NCI-H345 treated with DMSO at 0.1 percent for 48 hours (cell line): ENCODE measurements around the gene GRB10.

Experiments used
- DNase-seq: peaks from one replicate; lab custom pipeline; 2025; ENCODE audit not compliant: unreplicated experiment; lab: John Stamatoyannopoulos, UW

GRB10 gene

GRCh38 chr7:50782375-50783208, at the start of gene GRB10:
Gene GRB10, minus strand, starts transcription at chr7:50782896. Its CDS starts 50,574 bp downstream, at chr7:50732322.
- DNase-seq, result no peak

- DNase-seq, result no peak
Measured at GRCh38 chr7:50828801-50829200, 46.1 kb upstream of the GRB10 start.

DNA sequence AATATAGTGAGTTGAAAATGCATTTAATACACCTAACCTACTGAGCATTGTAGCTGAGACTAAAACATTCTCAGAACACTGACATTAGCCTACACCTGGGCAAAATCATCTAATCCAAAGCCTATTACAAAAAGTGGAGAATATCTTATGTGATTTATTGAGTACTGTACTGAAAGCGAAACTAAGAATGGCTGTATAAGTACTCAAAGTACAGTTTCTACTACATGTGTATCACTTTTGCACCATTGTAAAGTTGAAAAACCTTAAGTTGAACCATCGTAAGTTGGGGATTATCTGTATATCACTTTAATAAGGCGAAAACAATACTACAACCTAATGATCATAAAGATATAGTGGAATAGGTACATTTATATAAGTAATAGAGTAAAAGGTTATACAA, 45.4 kb upstream of the GRB10 start:
- no peak for DNase-seq

DNA sequence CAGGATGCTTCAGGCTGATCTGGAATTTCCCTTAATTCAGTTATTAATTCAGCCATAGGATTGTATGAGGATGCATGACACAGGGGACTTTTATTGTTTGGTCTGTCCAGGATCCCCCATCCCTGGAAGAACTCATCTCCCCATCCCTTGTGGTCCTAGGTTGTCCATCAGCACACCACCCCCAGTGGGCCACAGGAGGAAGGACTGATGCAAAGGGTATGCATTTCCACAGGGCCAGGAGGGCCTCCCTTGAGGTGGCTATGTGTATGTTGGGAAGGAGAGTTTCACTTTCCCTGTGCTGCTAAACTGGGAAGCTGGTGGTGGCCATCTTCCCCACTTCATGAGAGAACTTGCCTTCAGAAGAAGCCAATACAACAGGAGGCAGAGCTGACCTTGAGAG, 44.6 kb upstream of the GRB10 start:
- no peak for DNase-seq

GRCh38 chr7:50826371-50827172, 43.9 kb upstream of the GRB10 start:
- no peak for DNase-seq

- DNase-seq, result no peak
Measured at GRCh38 chr7:50825465-50825864, 42.8 kb upstream of the GRB10 start.

GRCh38 chr7:50824882-50825281, 42.2 kb upstream of the GRB10 start:
- no peak for DNase-seq

DNA sequence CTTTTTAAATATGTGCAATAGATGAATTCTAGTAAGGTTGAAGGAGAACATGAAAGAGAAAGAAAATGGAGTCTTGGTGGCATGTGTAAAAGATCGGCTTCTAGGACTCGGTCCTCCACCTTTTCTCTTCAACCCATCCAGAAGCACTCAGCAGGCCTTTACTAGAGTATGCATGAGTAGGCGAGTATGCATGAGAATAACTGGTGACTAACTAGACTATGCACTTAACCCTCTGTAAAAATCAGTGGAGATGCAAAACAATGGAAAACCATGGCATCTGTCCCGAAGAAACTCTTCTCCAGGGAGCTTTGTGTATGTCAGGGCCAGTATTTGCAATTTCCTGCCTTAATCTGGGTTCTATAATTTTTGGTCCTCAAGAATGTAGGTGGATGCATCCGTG, 40.0 kb upstream of the GRB10 start:
- no peak for DNase-seq

DNA sequence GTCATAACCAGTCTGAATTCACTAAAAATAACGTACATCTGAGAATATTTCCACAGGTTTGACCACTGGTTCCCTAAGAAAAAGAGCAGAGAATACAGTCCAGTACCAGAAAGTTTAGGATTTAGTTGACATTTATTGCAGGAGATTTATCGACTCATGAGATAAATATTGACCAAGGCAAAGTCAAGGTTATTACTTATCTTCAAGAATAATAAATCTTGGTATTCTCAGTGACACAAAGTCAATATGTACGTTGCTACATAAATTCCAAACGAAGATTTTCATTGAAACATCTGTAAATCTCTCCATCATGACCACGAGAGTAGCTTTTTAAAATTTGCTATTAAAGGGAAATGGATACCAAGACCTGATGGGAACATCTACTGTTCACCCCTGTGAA, 39.4 kb upstream of the GRB10 start:
- DNase-seq, result no peak

GRCh38 chr7:50821457-50822008, 38.8 kb upstream of the GRB10 start:
- no peak for DNase-seq

DNA sequence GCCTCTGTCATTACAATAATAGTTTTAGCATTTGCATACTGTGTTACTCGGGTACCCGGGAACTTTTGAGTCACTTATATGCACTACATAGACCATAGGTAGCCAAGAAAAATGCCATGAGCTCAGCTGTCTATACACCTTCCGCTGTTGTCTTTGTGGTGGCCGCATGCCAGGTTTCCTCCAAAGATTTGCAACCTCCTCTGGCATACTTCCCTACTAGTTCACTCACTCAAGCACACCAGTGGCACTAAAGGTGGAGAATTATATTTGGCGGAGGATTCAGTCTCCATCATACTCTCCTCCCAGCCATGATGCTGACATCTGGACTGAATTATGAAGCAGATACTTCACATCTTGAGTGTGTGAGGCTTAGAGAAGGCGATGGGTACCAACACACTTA, 35.6 kb upstream of the GRB10 start:
- no peak for DNase-seq

GRCh38 chr7:50817561-50817960, 34.9 kb upstream of the GRB10 start:
- no peak for DNase-seq

DNA sequence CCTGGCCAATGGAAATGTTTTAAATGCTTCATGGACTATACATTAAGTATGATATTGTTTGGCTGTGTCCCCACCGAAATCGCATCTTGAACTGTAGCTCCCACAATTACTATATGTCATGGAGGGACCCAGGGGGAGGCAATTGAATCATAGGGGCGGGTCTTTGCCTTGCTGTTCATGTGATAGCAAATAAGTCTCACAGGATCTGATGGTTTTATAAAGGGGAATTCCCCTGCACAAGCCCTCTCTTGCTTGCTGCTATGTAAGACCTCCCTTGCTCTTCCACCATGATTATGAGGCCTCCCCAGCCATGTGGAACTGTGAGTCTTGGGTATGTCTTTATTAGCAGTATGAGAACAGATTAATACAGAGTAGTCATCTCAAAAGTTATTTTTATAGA, 32.4 kb upstream of the GRB10 start:
- no peak for DNase-seq

- no peak for DNase-seq
Measured at GRCh38 chr7:50814166-50814565, 31.5 kb upstream of the GRB10 start.

- no peak for DNase-seq
Measured at GRCh38 chr7:50812841-50813475, 30.3 kb upstream of the GRB10 start.

GRCh38 chr7:50812094-50812493, 29.4 kb upstream of the GRB10 start:
- DNase-seq, result no peak

- no peak for DNase-seq
Measured at GRCh38 chr7:50808282-50808888, 25.7 kb upstream of the GRB10 start.

GRCh38 chr7:50807026-50807730, 24.5 kb upstream of the GRB10 start:
- no peak for DNase-seq

- no peak for DNase-seq
Measured at GRCh38 chr7:50806143-50806542, 23.4 kb upstream of the GRB10 start.

DNA sequence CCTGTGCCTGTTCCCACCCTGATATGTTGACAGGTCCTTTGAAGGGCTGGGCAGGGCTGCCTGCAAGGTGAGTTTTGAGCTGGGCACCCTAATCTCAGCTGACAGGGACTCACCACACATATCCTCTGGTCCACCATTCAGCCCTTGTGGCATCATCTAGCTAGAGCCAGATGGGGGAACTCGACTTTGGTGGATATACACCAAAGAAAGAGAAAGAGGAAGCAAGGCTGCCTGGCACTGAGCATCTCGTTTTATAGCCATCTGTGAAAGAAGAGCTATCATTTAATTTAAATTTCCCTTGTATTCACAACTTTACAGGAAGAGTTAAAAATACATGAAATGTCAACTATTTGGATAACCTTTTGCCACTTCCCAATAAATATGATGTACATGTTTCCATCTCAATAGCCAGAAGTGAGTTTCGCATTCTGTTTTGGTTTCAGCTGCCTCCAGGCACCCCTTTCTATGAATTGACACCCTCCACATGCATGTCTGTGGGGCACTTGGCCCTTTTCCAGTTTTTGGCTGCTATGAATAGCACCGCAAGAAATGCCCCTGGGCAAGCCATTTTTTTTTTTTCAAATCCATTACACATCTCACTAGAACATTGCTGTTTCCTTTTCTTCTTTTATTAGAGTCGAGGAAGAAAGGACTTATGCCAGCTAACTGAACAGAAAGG, 22.9 kb upstream of the GRB10 start:
- DNase-seq, result peak; percentile 81
